ENCODE data around the gene MED13L.

- TF ChIP-seq TAF1 (IDR thresholded peaks at IDR 0.05; ENCODE audit: borderline replicate concordance, insufficient read depth, low read length) (no peak), SIN3A (IDR thresholded peaks at IDR 0.05; ENCODE audit: borderline replicate concordance, insufficient read depth, low read length) (no peak), POLR2AphosphoS5 (IDR thresholded peaks at IDR 0.05; ENCODE audit: low read depth, low read length) (no peak)
Measured at GRCh38 chr12:116062698-116063097, 214.8 kb downstream of the MED13L start.

Measured in PFSK-1 (cell line).